ENCODE measurements around the gene RNF26.

- TF ChIP-seq POLR2AphosphoS5 (IDR thresholded peaks at IDR 0.05; ENCODE audit: insufficient read depth, low read depth, low read length) (no peak), CTCF (IDR thresholded peaks at IDR 0.05; ENCODE audit: extremely low read depth in 1 of 2, insufficient read depth in 1 of 2, low read depth in 1 of 2, low read length in 2 of 2) (no peak), POLR2A (IDR thresholded peaks at IDR 0.05; ENCODE audit: low read depth, low read length) (no peak), MYC (IDR thresholded peaks at IDR 0.05; ENCODE audit: low read depth, low read length) (no peak), EZH2 (IDR thresholded peaks at IDR 0.05; ENCODE audit: borderline replicate concordance, low read depth, low read length, severe bottlenecking) (no peak)
Observed at GRCh38 chr11:119309411-119309810, 24.9 kb upstream of the RNF26 start.
